ENCODE measurements around the gene GOLGA2. TPM values are rescaled to one million over a fixed set of nuclear protein-coding genes. Genes with fewer than 3 reads are reported as not detected.
A peak's percentile ranks its signal among the peaks of the same experiment; 100 is the strongest.

Gene GOLGA2
- total and polyA plus RNA-seq, 2 of the 13 experiments (the other 11 are each of a cell fraction or from before 2014, with no cell fraction given): 45.3 to 45.8 TPM

- TF ChIP-seq ZBTB43 (CRISPR knock-in tag; conservative IDR thresholded peaks at IDR 0.05) (0 out of 2 replicates have a peak, but pooled peaks have one; percentile 43), RAD51 (IDR thresholded peaks at IDR 0.05; ENCODE audit: borderline replicate concordance) (no peak), ZNF607 (CRISPR knock-in tag; IDR thresholded peaks at IDR 0.05; ENCODE audit: borderline replicate concordance) (no peak; the same call in 1 of the 2 replicates), ZNF615 (CRISPR knock-in tag; IDR thresholded peaks at IDR 0.05; ENCODE audit: borderline replicate concordance) (no peak), ZNF800 (CRISPR knock-in tag; IDR thresholded peaks at IDR 0.05) (no peak), SAP130 (CRISPR knock-in tag; IDR thresholded peaks at IDR 0.05; ENCODE audit: low read depth) (peak; percentile 27), PHF8 (CRISPR knock-in tag; IDR thresholded peaks at IDR 0.05) (no peak), MTF1 (CRISPR knock-in tag; IDR thresholded peaks at IDR 0.05) (no peak), ZFP62 (CRISPR knock-in tag; IDR thresholded peaks at IDR 0.05) (no peak), NR3C1 (CRISPR knock-in tag; IDR thresholded peaks at IDR 0.05) (no peak), ZNF761 (CRISPR knock-in tag; conservative IDR thresholded peaks at IDR 0.05) (peak; percentile 71; the same call in 1 of the 2 replicates), NCOA1 (CRISPR knock-in tag; IDR thresholded peaks at IDR 0.05) (no peak), HNRNPL (IDR thresholded peaks at IDR 0.05; ENCODE audit: low read depth, low read length) (no peak), SOX6 (IDR thresholded peaks at IDR 0.05) (no peak), SOX6 (CRISPR knock-in tag; IDR thresholded peaks at IDR 0.05) (no peak; the same call in 1 of the 2 replicates), GATAD1 (CRISPR knock-in tag; IDR thresholded peaks at IDR 0.05) (no peak), ZNF704 (CRISPR knock-in tag; IDR thresholded peaks at IDR 0.05; ENCODE audit: borderline replicate concordance) (no peak), NR0B2 (CRISPR knock-in tag; IDR thresholded peaks at IDR 0.05) (no peak)
These were observed 20.8 kb upstream of the GOLGA2 start (continued) for GRCh38 chr9:128296340-128297220.

Data from HepG2 (cell line).